ENCODE data around the gene ATP5PD.

The ATP5PD gene

GRCh38 chr17:75011401-75012095, 35.2 kb downstream of the ATP5PD start:
- peaks cover 7% of the 10 kb centered on the region for H3K36me3 ChIP-seq (ENCODE audit: insufficient read depth, low read length)
- H3K79me2 ChIP-seq (ENCODE audit: insufficient read depth, low read length) = peaks cover 27% of the 10 kb centered on the region
- peak overlapping the region; percentile 72 for H2AFZ ChIP-seq (ENCODE audit: low read depth, low read length)
- H4K20me1 ChIP-seq (ENCODE audit: insufficient read depth, low read length) = no peaks in the 10 kb centered on the region
- peak overlapping the region; percentile 87 to 96; a peak in 3 of 4 replicates for H3K4me3 ChIP-seq (ENCODE audit: low read depth in 1 of 2, low read length in 2 of 2)
- H3K9ac ChIP-seq (ENCODE audit: low read depth, low read length) = peak overlapping the region; percentile 81
- peak overlapping the region; percentile 88 for H3K4me2 ChIP-seq (ENCODE audit: insufficient read depth, low read length)
- peaks cover 26% of the 10 kb centered on the region for H3K4me1 ChIP-seq (ENCODE audit: insufficient read depth, low read length)
- no peaks in the 10 kb centered on the region for H3K9me3 ChIP-seq (ENCODE audit: insufficient read depth, low read length, severe bottlenecking)
- TF ChIP-seq EZH2 (IDR thresholded peaks at IDR 0.05; ENCODE audit: borderline replicate concordance, low read depth, low read length, severe bottlenecking) (no peak), CTCF (IDR thresholded peaks at IDR 0.05; ENCODE audit: borderline replicate concordance, extremely low read depth, low read length, poor library complexity, severe bottlenecking) (no peak)
- ATAC-seq (ENCODE audit: insufficient read depth, low read depth) (no peak), DNase-seq (no peak)
- H3K27ac ChIP-seq (ENCODE audit: low read length) = peak overlapping the region; percentile 81
- no peaks in the 10 kb centered on the region for H3K27me3 ChIP-seq (ENCODE audit: insufficient read depth, low read length, poor library complexity)

GRCh38 chr17:75010683-75011400, 35.9 kb downstream of the ATP5PD start:
- H3K27ac ChIP-seq (ENCODE audit: low read length) = no peak overlapping the region
- no peak for DNase-seq

DNA sequence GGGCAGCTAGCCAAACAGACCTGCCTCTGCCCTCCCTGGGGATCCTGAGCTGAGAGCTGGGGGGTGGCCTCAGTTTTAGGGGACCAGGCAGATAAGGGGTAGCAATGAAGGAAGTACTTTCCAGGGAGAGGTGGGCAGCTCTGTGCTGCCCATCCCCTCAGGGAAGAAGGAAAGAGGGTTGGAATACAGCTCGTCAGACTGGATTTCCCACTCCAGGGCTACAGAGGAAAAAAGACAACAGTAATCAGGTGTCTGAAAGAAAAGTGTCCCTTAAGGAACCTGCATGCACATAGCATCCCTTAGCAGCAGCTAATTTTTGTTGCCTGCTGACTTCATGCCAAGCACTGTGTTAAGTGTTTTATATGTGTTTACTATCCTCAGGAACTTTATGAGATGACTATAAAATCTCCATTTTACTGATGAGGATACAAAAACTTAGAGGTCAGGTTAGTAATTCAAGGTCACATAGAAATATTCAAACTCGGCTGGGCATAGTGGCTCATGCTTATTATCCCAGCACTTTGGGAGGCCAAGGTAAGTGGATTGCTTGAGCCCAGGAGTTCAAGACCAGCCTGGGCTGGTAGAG, 37.5 kb downstream of the ATP5PD start:
- no peak for ATAC-seq (ENCODE audit: insufficient read depth, low read depth)
- Histone ChIP-seq H3K9ac (ENCODE audit: low read depth, low read length) (no peak overlapping the region), H3K9me3 (ENCODE audit: insufficient read depth, low read length, severe bottlenecking) (no peaks in the 10 kb centered on the region), H3K4me1 (ENCODE audit: insufficient read depth, low read length) (peaks cover 20% of the 10 kb centered on the region), H3K4me3 (ENCODE audit: low read depth in 1 of 2, low read length in 2 of 2) (no peak overlapping the region), H2AFZ (ENCODE audit: low read depth, low read length) (no peak overlapping the region), H3K36me3 (ENCODE audit: insufficient read depth, low read length) (peaks cover 5% of the 10 kb centered on the region; the same call in 1 of the 2 replicates), H3K4me2 (ENCODE audit: insufficient read depth, low read length) (no peak overlapping the region), H3K79me2 (ENCODE audit: insufficient read depth, low read length) (peaks cover 15% of the 10 kb centered on the region), H3K27ac (ENCODE audit: low read length) (no peak overlapping the region), H4K20me1 (ENCODE audit: insufficient read depth, low read length) (no peaks in the 10 kb centered on the region), H3K27me3 (ENCODE audit: insufficient read depth, low read length, poor library complexity) (no peaks in the 10 kb centered on the region)
- DNase-seq = no peak
- no peak for TF ChIP-seq CTCF (IDR thresholded peaks at IDR 0.05; ENCODE audit: borderline replicate concordance, extremely low read depth, low read length, poor library complexity, severe bottlenecking)
- no peak for TF ChIP-seq EZH2 (IDR thresholded peaks at IDR 0.05; ENCODE audit: borderline replicate concordance, low read depth, low read length, severe bottlenecking)

More at GRCh38 chr17:75010683-75011400, 35.9 kb downstream of the ATP5PD start:
- H3K79me2 ChIP-seq (ENCODE audit: insufficient read depth, low read length) = peaks cover 24% of the 10 kb centered on the region
- no peak for TF ChIP-seq CTCF (IDR thresholded peaks at IDR 0.05; ENCODE audit: borderline replicate concordance, extremely low read depth, low read length, poor library complexity, severe bottlenecking)
- TF ChIP-seq EZH2 (IDR thresholded peaks at IDR 0.05; ENCODE audit: borderline replicate concordance, low read depth, low read length, severe bottlenecking) = no peak
- H2AFZ ChIP-seq (ENCODE audit: low read depth, low read length) = peak overlapping the region; percentile 72
- H4K20me1 ChIP-seq (ENCODE audit: insufficient read depth, low read length) = no peaks in the 10 kb centered on the region
- ATAC-seq (ENCODE audit: insufficient read depth, low read depth) = no peak
- peaks cover 26% of the 10 kb centered on the region for H3K4me1 ChIP-seq (ENCODE audit: insufficient read depth, low read length)
- H3K4me2 ChIP-seq (ENCODE audit: insufficient read depth, low read length) = no peak overlapping the region
- H3K9me3 ChIP-seq (ENCODE audit: insufficient read depth, low read length, severe bottlenecking) = no peaks in the 10 kb centered on the region
- peaks cover 5% of the 10 kb centered on the region for H3K36me3 ChIP-seq (ENCODE audit: insufficient read depth, low read length)
- H3K9ac ChIP-seq (ENCODE audit: low read depth, low read length) = no peak overlapping the region
- no peaks in the 10 kb centered on the region for H3K27me3 ChIP-seq (ENCODE audit: insufficient read depth, low read length, poor library complexity)
- H3K4me3 ChIP-seq (ENCODE audit: low read depth in 1 of 2, low read length in 2 of 2) = no peak overlapping the region
